ENCODE results near the gene CA10.

Gene CA10

DNA sequence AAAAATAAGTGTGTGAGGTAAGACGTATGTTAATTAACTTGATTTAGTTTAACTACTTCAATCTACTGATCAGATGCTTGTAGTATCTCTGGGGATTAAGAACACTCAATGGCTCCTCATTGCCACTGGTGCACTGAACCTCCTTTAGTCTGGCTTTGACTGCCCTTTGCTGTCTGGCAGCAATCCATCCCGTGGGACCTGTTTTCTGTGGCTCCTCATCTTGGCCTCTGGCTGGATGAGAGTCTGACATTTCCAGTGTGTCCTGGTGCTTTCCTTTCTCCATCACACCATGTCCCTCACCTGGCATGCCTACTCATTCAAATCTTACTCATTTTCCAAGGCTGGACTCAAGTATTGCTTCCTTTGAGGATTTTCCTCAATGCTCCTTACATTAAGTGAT lies 212.2 kb downstream of the CA10 start:
- no peak for DNase-seq

GRCh38 chr17:51941272-51941671 lies 217.2 kb downstream of the CA10 start:
- no peak for DNase-seq

DNA sequence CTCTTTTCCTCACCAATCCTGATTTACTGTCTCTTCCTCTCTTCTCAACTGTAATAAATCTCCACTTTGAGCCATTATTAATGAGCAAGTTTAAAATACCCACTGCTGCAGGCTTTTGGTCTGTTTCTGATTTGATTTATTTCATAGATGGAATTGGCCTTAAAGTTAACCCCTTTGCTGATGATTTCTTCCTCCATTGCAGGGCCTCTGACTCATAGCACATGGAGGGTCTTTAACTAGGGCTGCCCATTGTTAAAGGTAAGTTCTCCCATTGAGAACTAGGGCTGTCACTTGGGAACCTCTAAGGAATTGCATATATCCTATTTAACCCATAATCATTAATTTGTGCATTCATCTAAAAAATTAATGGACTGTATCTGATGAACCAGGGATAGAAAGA lies 221.2 kb downstream of the CA10 start:
- no peak for DNase-seq

- no peak for DNase-seq
These were observed 223.0 kb downstream of the CA10 start for GRCh38 chr17:51935477-51935876.

DNA sequence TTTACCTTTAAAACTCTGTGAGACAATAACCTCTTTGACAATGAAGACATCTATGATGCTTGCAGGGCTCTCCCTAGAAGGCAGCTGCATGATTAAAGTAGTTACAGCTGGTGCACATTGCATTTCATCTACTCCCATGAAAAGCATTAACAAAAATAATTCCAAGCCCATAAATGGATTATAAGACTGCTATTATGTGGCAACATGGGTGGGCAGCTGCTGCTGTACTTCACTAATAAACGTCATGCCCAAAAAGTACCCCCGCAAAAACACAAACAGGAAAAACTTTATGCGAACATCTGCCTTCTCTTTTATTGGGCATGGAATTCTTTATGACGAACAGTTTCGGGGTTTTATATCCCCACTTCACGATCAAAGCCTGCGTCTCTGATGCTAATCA lies 224.9 kb downstream of the CA10 start:
- no peak for DNase-seq

- DNase-seq, result no peak
These were observed 232.1 kb downstream of the CA10 start for GRCh38 chr17:51926448-51926847.

DNA sequence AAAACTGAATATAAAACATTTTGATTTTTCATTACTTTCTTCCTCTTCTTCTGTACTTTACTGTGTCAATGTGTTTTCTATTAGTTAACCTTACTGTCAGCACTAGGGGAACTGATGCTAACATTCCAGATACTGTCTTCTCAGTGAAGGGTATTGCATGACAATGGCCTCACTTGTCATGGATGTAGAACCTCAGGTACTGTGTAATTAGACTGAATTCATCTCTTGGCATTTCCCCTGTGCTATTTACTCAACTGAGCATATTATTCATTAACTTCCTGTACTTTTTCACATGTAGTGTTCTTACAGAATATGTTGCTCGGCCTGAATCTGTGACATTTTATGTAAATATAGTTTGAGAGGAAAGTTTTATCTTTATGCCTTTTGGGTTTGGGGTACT lies 237.0 kb downstream of the CA10 start:
- no peak for DNase-seq

GRCh38 chr17:51914577-51914976 lies 243.9 kb downstream of the CA10 start:
- DNase-seq, result no peak

GRCh38 chr17:51913491-51914205 lies 244.9 kb downstream of the CA10 start:
- no peak for DNase-seq

GRCh38 chr17:51912939-51913338 lies 245.6 kb downstream of the CA10 start:
- no peak for DNase-seq

- DNase-seq, result no peak
These were observed 247.3 kb downstream of the CA10 start for GRCh38 chr17:51911237-51911636.

GRCh38 chr17:51909971-51910370 lies 248.5 kb downstream of the CA10 start:
- no peak for DNase-seq

DNA sequence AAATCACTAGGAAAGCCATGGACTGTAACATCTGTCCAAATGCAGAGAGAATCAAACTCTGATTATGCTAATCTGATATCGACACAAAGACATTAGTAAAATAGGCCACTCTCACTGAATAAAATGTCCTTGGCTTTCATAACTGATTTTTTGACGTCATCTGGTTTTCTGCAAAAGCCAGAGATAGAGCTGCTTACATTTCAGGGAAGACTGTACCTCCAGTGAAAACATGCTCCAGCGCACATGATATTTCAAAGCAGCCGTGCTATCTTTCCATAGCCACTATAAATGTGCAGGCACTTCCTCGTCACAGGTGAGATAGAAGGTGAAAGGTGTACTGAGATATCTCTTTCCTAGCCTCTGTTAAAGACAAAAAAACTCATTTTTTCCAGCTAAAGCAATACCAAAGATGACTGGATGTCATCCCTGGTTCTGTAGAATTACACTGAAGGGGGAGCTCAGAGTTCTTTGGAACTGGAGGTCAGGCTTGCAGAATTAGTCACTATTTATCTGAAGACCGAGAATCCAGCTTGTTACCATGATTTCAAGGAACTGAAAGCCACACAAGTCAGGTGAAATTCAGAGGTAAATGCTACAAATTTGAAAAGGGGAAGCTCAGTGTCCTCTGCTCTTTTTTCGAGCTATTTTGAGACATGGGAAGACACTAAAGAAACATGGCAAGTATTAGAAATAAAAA lies 249.5 kb downstream of the CA10 start:
- no peak for DNase-seq

- no peak for DNase-seq
These were observed 251.5 kb downstream of the CA10 start for GRCh38 chr17:51907041-51907440.

DNA sequence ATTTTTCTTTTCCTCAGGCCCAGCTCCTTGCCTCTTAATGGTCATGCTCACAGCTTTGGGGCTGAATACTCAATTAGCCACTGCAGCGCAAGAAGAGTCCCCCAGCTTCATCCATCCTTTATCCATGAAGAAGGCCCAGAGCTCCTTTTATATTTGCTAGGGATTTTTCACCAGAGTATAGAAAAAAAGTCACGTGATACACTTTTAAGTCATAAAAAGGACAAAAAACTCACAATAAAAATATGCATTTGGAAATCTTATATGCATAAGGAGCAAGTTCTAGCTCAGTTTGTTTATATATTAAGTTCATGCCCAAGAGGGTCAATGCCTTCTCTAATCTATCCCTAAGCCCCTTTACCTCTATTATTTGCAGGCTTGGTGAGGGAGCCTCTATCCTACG lies 254.1 kb downstream of the CA10 start:
- no peak for DNase-seq

GRCh38 chr17:51901242-51901641 lies 257.3 kb downstream of the CA10 start:
- DNase-seq, result no peak

- DNase-seq, result no peak
These were observed 266.6 kb downstream of the CA10 start for GRCh38 chr17:51891936-51892335.

GRCh38 chr17:51890710-51891109 lies 267.8 kb downstream of the CA10 start:
- DNase-seq, result no peak

DNA sequence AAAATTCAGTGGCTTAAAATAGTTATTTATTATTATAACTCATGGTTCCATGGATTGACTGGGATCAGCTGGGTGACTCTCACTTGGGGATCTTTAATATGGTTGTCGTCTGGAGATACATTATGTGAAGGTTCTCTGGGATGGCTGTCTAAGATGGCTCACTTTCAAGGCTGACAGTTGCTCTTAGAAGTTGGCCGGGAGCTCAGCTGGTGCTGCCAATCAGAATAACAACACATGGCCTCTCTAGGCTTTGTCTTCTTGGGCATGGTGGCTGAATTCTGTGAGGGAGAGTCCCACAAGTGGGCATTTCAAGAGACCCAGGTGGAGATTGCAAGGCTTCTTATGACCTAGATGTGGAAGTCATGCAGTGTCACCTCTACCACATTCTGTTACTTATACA lies 269.7 kb downstream of the CA10 start:
- DNase-seq, result no peak

DNA sequence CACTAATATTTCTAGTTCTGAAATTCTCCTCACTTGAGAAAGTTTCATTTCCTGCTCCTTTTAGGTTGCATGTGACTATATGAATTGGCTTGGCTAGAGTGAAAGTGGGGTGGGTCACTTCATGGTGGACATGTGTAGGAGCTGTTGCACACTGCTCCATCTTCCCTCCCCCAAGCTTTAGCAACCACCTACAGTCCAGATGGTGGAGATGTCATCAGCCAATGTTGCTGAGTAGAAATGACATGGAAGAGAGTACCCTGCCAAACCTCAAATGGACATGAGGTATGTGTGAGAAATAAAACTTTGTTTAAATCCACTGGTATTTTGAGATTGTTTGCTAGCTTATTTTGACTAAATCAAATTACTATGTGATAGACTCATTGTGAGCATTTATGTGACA lies 281.5 kb downstream of the CA10 start:
- DNase-seq, result no peak

DNA sequence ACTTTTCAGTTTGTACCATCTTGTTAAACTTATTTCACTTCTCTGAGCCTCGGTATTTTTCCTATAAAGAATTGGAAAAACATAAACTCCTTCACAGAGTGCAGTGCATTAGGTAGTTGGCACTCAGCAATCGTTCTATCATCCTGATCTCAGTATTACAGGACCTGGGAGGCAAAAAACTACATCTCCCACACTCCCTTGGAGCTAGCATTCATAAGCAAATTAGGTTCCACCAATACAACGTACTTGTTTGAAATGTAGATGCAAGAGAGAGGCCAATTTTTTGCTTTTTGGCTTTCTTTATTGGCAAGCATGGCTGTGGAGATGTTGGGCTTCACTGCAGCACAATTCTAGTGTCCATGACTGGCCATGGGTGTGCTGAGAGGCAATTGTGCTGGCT lies 285.2 kb downstream of the CA10 start:
- no peak for DNase-seq

DNA sequence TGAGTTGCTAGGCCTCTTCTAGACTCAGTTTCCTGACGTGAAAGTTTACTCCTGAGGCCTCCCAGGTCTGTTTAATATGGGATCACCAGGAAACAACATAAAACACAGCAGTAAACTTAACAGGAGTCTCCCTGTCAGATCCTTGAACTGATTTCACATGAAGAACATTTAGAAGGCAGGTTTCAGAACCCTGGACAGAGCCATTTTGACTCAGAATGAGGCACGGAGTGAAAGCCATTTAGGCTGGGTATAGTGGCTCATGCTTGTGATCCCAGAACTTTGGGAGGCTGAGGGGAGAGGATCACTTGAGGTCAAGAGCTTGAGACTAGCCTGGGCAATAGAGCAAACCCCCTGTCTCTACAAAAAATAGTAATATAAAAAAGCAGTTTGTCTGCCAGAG lies 289.1 kb downstream of the CA10 start:
- DNase-seq, result no peak

DNA sequence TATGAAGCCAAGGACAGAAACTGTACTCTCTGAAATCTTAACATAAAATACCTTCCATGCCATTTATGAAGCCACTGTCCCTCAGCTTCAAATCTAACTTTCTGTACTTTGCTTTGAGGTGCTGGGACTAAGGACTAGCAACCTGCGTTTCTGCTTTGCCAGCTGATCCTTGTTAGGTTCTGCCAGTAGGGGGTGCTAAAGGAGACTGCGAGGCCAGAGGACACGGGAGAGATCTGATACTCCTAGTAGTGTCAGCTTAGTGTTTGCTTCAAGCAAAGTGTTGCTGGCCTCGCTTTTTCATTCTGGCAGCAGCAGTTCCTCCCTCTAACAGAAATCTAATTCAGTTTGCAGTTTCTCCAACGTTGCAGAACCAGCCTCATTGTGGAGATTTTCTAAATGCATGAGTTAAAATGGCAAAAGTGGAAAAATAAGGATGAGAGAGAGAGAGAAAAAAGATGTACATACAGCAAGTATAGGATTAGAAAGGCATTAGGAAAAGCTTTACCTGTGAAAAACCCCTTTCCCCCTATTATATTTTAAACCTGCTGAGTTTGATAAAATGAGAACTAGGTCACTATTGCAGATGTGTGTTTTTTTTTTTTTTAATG lies 297.5 kb downstream of the CA10 start:
- no peak for DNase-seq

- no peak for DNase-seq
These were observed 301.4 kb downstream of the CA10 start for GRCh38 chr17:51857052-51857597.
